GM23338 (cell line): Measurements from ENCODE around the gene ITGB5.

Experiments
- ETS1 ChIP-seq: IDR thresholded peaks from 2 replicates; pipeline ENCODE4 v1.6.1; 2016; ENCODE audit warnings: antibody characterized with exemption
- EZH2phosphoT487 ChIP-seq: fragments of 200-600 bp; sonication (generic); IDR thresholded peaks from one replicate; pipeline ENCODE4 v1.8.1; 2018; ENCODE audit warnings: antibody characterized with exemption; ENCODE audit not compliant: unreplicated experiment
- POLR2AphosphoS5 ChIP-seq: IDR thresholded peaks from 2 replicates; pipeline ENCODE4 v1.6.1; 2016; ENCODE audit warnings: antibody characterized with exemption, low read depth
- REST ChIP-seq: IDR thresholded peaks from one replicate; pipeline ENCODE4 v1.6.1; 2018; ENCODE audit warnings: antibody characterized with exemption; ENCODE audit not compliant: unreplicated experiment
- TF ChIP-seq, protein P1 (sequence below), 2 experiments: fragments of 200-600 bp in 1 of 2; sonication (generic) in 1 of 2; conservative IDR thresholded peaks; 2 replicates each; pipeline versions ENCODE4 v1.5.1 to v1.6.1; 2016 to 2017; ENCODE audit warnings: antibody characterized with exemption in 2 of 2, low read depth in 2 of 2, mild to moderate bottlenecking in 2 of 2, moderate library complexity in 1 of 2

GRCh38 chr3:124919756-124920155, 32.6 kb upstream of the ITGB5 start:
- TF ChIP-seq POLR2AphosphoS5 = no peak
- TF ChIP-seq, protein P1, sequence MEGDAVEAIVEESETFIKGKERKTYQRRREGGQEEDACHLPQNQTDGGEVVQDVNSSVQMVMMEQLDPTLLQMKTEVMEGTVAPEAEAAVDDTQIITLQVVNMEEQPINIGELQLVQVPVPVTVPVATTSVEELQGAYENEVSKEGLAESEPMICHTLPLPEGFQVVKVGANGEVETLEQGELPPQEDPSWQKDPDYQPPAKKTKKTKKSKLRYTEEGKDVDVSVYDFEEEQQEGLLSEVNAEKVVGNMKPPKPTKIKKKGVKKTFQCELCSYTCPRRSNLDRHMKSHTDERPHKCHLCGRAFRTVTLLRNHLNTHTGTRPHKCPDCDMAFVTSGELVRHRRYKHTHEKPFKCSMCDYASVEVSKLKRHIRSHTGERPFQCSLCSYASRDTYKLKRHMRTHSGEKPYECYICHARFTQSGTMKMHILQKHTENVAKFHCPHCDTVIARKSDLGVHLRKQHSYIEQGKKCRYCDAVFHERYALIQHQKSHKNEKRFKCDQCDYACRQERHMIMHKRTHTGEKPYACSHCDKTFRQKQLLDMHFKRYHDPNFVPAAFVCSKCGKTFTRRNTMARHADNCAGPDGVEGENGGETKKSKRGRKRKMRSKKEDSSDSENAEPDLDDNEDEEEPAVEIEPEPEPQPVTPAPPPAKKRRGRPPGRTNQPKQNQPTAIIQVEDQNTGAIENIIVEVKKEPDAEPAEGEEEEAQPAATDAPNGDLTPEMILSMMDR (conservative IDR thresholded peaks at IDR 0.05; ENCODE audit: low read depth in 2 of 2) = no peak
- TF ChIP-seq EZH2phosphoT487 = no peak
- no peak for TF ChIP-seq ETS1
- TF ChIP-seq REST = no peak
